HCT116 (cell line): Measurements from ENCODE around the gene SUPT20HL2. TPM values are rescaled to one million over a fixed set of nuclear protein-coding genes. Genes with fewer than 3 reads are reported as not detected.
A peak's percentile ranks its signal among the peaks of the same experiment; 100 is the strongest.

Source experiments
- ATAC-seq: fragments of 200-7000 bp; cut with Tn5 transposase; 2 replicates; pipeline ENCODE4 v1.9.1; 2020; ENCODE audit warnings: mild to moderate bottlenecking, moderate library complexity
- BruUV-seq: library from RNA; stranded (reverse); fragments of 400-500 nt; replicated peaks from 2 replicates; lab custom pipeline; 2021; lab: Mats Ljungman, UMichigan
- CTCF ChIA-PET: fragments of 300-600 bp; sonication (Branson Sonifier 250); formaldehyde crosslinking; loops from one replicate; lab custom pipeline; 2021; ENCODE audit warnings: antibody characterized with exemption; lab: Charles Lee
- POLR2A ChIA-PET: fragments of 300-600, 350-600 bp; sonication (Branson Sonifier 250); formaldehyde crosslinking; loops from one replicate; lab custom pipeline; 2021; ENCODE audit warnings: antibody characterized with exemption; lab: Charles Lee
- RAD21 ChIA-PET, 2 experiments: fragments of 300-600 bp; sonication (Branson Sonifier 250); formaldehyde crosslinking; loops; one replicate each; lab custom pipeline; 2023; ENCODE audit warnings: low total read pairs in 2 of 2; ENCODE audit not compliant: uncharacterized antibody in 2 of 2, unreplicated experiment in 2 of 2, low non-redundant PET in 1 of 2; lab: Charles Lee
- DNase-seq: peaks from one replicate; pipeline ENCODE4 v3.0.0-alpha.2; 2010; ENCODE audit warnings: low read depth, low spot score
- H2AFZ ChIP-seq: fragments of 200-600 bp; shearing (Covaris generic), sonication (generic); 2 replicates; pipeline ENCODE4 v1.6.1; 2017; ENCODE audit warnings: low read depth, mixed run types, mixed read lengths, antibody characterized with exemption, low read length; ENCODE audit not compliant: poor library complexity, severe bottlenecking
- H3K27ac ChIP-seq: 2 replicates; pipeline ENCODE4 v1.5.1; 2012; ENCODE audit warnings: low read depth, low read length
- H3K27me3 ChIP-seq: fragments of 200-600 bp; sonication (generic); 2 replicates; pipeline ENCODE4 v1.6.1; 2016; ENCODE audit warnings: mixed run types, low read length, mixed read lengths; ENCODE audit not compliant: insufficient read depth
- H3K36me3 ChIP-seq, 2 experiments: fragments of 200-500 bp in 1 of 2; fragments of 200-600 bp in 1 of 2; sonication (Bioruptor generic) in 1 of 2; sonication (generic) in 1 of 2; 2 replicates each; pipeline versions ENCODE4 v1.5.1 to v1.6.1; 2014 to 2016; ENCODE audit warnings: low read length in 2 of 2, inconsistent platforms in 1 of 2, mixed read lengths in 1 of 2, mixed run types in 1 of 2; ENCODE audit not compliant: insufficient read depth in 2 of 2, control insufficient read depth in 1 of 2
- H3K4me1 ChIP-seq, 2 experiments: fragments of 200-600 bp in 1 of 2; sonication (generic) in 1 of 2; 2 replicates each; pipeline versions ENCODE4 v1.5.1 to v1.6.1; 2012 to 2017; ENCODE audit warnings: low read length in 2 of 2, inconsistent platforms in 1 of 2, mild to moderate bottlenecking in 1 of 2, mixed read lengths in 1 of 2, mixed run types in 1 of 2, moderate library complexity in 1 of 2; ENCODE audit not compliant: insufficient read depth in 2 of 2, control insufficient read depth in 1 of 2
- H3K4me2 ChIP-seq: fragments of 200-600 bp; sonication (generic); 2 replicates; pipeline ENCODE4 v1.6.1; 2017; ENCODE audit warnings: mixed run types, low read length, mixed read lengths
- H3K4me3 ChIP-seq, 2 experiments: fragments of 200-600 bp in 1 of 2; sonication (generic) in 1 of 2; replicated peaks in 1 of 2; 2 replicates each; pipeline ENCODE4 v1.5.1; 2011 to 2016; ENCODE audit warnings: low read length in 2 of 2, control low read depth in 1 of 2, low read depth in 1 of 2, mild to moderate bottlenecking in 1 of 2, mixed read lengths in 1 of 2, mixed run types in 1 of 2
- H3K79me2 ChIP-seq: fragments of 200-600 bp; sonication (generic); 2 replicates; pipeline ENCODE4 v1.6.1; 2017; ENCODE audit warnings: mild to moderate bottlenecking, mixed run types, low read length, moderate library complexity, mixed read lengths; ENCODE audit not compliant: insufficient read depth
- H3K9ac ChIP-seq: fragments of 200-600 bp; sonication (generic); 2 replicates; pipeline ENCODE4 v1.6.1; 2016; ENCODE audit warnings: low read length, mixed read lengths
- H3K9me2 ChIP-seq: fragments of 200-600 bp; sonication (generic), shearing (Covaris generic); 2 replicates; pipeline ENCODE4 v1.6.1; 2017; ENCODE audit warnings: mixed run types, mild to moderate bottlenecking, moderate library complexity; ENCODE audit not compliant: insufficient read depth
- H3K9me3 ChIP-seq, 2 experiments: fragments of 200-500 bp in 1 of 2; fragments of 200-600 bp in 1 of 2; sonication (Bioruptor generic) in 1 of 2; sonication (generic) in 1 of 2; 2 replicates each; pipeline ENCODE4 v1.6.1; 2014 to 2017; ENCODE audit warnings: low read length in 2 of 2, mixed read lengths in 2 of 2, inconsistent platforms in 1 of 2, low read depth in 1 of 2, mild to moderate bottlenecking in 1 of 2, mixed run types in 1 of 2, moderate library complexity in 1 of 2; ENCODE audit not compliant: control insufficient read depth in 1 of 2, insufficient read depth in 1 of 2
- H4K20me1 ChIP-seq: fragments of 200-600 bp; sonication (generic), shearing (Covaris generic); 2 replicates; pipeline ENCODE4 v1.6.1; 2017; ENCODE audit warnings: mixed run types, mild to moderate bottlenecking, moderate library complexity; ENCODE audit not compliant: insufficient read depth
- CBX3 ChIP-seq: IDR thresholded peaks from 2 replicates; pipeline ENCODE4 v1.6.1; 2012; ENCODE audit warnings: low read depth
- CEBPB ChIP-seq: IDR thresholded peaks from 2 replicates; pipeline ENCODE4 v1.6.1; 2012; ENCODE audit warnings: low read depth
- ELF1 ChIP-seq: IDR thresholded peaks from 2 replicates; pipeline ENCODE4 v1.6.1; 2012; ENCODE audit warnings: low read depth, borderline replicate concordance
- EZH2 ChIP-seq: fragments of 200-600 bp; sonication (generic); IDR thresholded peaks from 2 replicates; pipeline ENCODE4 v1.6.1; 2017; ENCODE audit warnings: antibody characterized with exemption, mixed run types
- FOSL1 ChIP-seq: IDR thresholded peaks from 2 replicates; pipeline ENCODE4 v1.6.1; 2012; ENCODE audit warnings: low read depth
- JUND ChIP-seq: IDR thresholded peaks from 2 replicates; pipeline ENCODE4 v1.6.1; 2012
- MAX ChIP-seq: IDR thresholded peaks from 2 replicates; pipeline ENCODE4 v1.6.1; 2012
- POLR2AphosphoS5 ChIP-seq: IDR thresholded peaks from 2 replicates; pipeline ENCODE4 v1.6.1; 2011; ENCODE audit warnings: mild to moderate bottlenecking, low read depth, low read length, moderate library complexity
- SP1 ChIP-seq: IDR thresholded peaks from 2 replicates; pipeline ENCODE4 v1.6.1; 2012; ENCODE audit warnings: low read depth
- TCF7L2 ChIP-seq: IDR thresholded peaks from 2 replicates; pipeline ENCODE4 v1.7.0; 2011; ENCODE audit warnings: borderline replicate concordance, inconsistent platforms; ENCODE audit not compliant: insufficient read depth, insufficient read length; ENCODE audit errors: extremely low read depth
- intact Hi-C: fragments of 100-400 bp; cut with micrococcal nuclease; formaldehyde crosslinking; loops from 2 replicates; pipeline ENCODE4 v1.10.0; 2022
- total RNA-seq: library from RNA; stranded (reverse); gene quantifications from one replicate; pipeline ENCODE4 v1.2.1, GENCODE V29; 2021; ENCODE audit not compliant: unreplicated experiment

Gene SUPT20HL2
- total RNA-seq, 1 experiment from 2014 or later: not detected

- POLR2A ChIA-PET: no interaction called here
- ATAC-seq (peak; percentile 27; the same call in 1 of the 2 replicates), DNase-seq (no peak)
- intact Hi-C loops: no loop called here
- H3K27ac ChIP-seq: no peak overlapping the region
- peak overlapping the region; percentile 21; the same call in 1 of the 2 replicates for H3K4me2 ChIP-seq
- no TSS peak for BruUV-seq
- H3K9me2 ChIP-seq: no peaks in the 10 kb centered on the region
- no peak overlapping the region for H3K9ac ChIP-seq
- H3K4me3 ChIP-seq: no peak overlapping the region
- no peaks in the 10 kb centered on the region for H3K27me3 ChIP-seq
- H3K9me3 ChIP-seq: no peaks in the 10 kb centered on the region
- CTCF ChIA-PET: no interaction called here
- no peaks in the 10 kb centered on the region for H4K20me1 ChIP-seq
- no peak overlapping the region for H2AFZ ChIP-seq
- H3K79me2 ChIP-seq: no peaks in the 10 kb centered on the region
- TF ChIP-seq FOSL1: 0 out of 2 replicates have a peak, but pooled peaks have one; percentile 20
- TF ChIP-seq MAX: no peak
- no peak for TF ChIP-seq CEBPB
- no peak for TF ChIP-seq EZH2
- TF ChIP-seq TCF7L2: peak; percentile 60
- TF ChIP-seq JUND: peak; percentile 44
- 0 out of 2 replicates have a peak, but pooled peaks have one; percentile 16 for TF ChIP-seq CBX3
- no peaks in the 10 kb centered on the region for H3K36me3 ChIP-seq
- H3K4me1 ChIP-seq: peaks cover 0 to 6% of the 10 kb centered on the region in 2 experiments; a peak in 2 of 4 replicates
- RAD21 ChIA-PET: no interaction called here
These were observed 49.5 kb downstream of the SUPT20HL2 start for GRCh38 chrX:24264383-24264782.

- ChIA-PET CTCF (no interaction called here), RAD21 (no interaction called here), POLR2A (no interaction called here)
- no peak for DNase-seq
- H3K4me3 ChIP-seq: no peak overlapping the region
- H3K9ac ChIP-seq: no peak overlapping the region
- intact Hi-C loops: no loop called here
- no peak overlapping the region for H2AFZ ChIP-seq
- no peaks in the 10 kb centered on the region for H3K9me2 ChIP-seq
- no peak overlapping the region for H3K27ac ChIP-seq
- H3K79me2 ChIP-seq: no peaks in the 10 kb centered on the region
- no peaks in the 10 kb centered on the region for H4K20me1 ChIP-seq
- H3K9me3 ChIP-seq: no peaks in the 10 kb centered on the region
- TF ChIP-seq CBX3 (no peak), POLR2AphosphoS5 (no peak), CEBPB (no peak), ELF1 (no peak), SP1 (no peak), EZH2 (no peak)
- no peaks in the 10 kb centered on the region for H3K27me3 ChIP-seq
- H3K36me3 ChIP-seq: no peaks in the 10 kb centered on the region
- ATAC-seq: no peak
- no TSS peak for BruUV-seq
- H3K4me1 ChIP-seq: peaks cover 0 to 6% of the 10 kb centered on the region in 2 experiments; a peak in 2 of 4 replicates
- no peak overlapping the region for H3K4me2 ChIP-seq
These were observed 51.6 kb downstream of the SUPT20HL2 start for GRCh38 chrX:24262309-24262708.

Other genes starting within 250 kb of the SUPT20HL2 start
- 28.1 TPM for gene ZFX, start 164.3 kb downstream of the SUPT20HL2 start, total RNA-seq
- not detected for gene SUPT20HL1, start 46.6 kb upstream of the SUPT20HL2 start, total RNA-seq
- gene PDK3, start 151.2 kb upstream of the SUPT20HL2 start, total RNA-seq: 9.6 TPM